Small intestine (tissue), 7 donors: ENCODE results near the gene TYMS. TPM values are rescaled to one million over a fixed set of nuclear protein-coding genes. Genes with fewer than 3 reads are reported as not detected.

ENCODE experiments used
- DNase-seq, 2 donors: peaks; one replicate each; pipeline versions ENCODE4 v3.0.0 to v3.0.0-alpha.2; 2013
- FAIRE-seq: peaks from 2 replicates; lab custom pipeline; 2012; peaks lifted over from hg19 to GRCh38; lab: Jason Lieb, UNC
- H3K27ac ChIP-seq, 3 donors: one replicate each; pipeline ENCODE4 v1.5.1; 2013; ENCODE audit warnings: low read length in 2 of 3, mild to moderate bottlenecking in 2 of 3, control low read depth in 1 of 3, inconsistent platforms in 1 of 3, low read depth in 1 of 3, moderate library complexity in 1 of 3
- H3K27me3 ChIP-seq, 3 donors: one replicate each; pipeline ENCODE4 v1.6.1; 2013; ENCODE audit warnings: low read length in 3 of 3, inconsistent platforms in 1 of 3; ENCODE audit not compliant: control insufficient read depth in 3 of 3, insufficient read depth in 3 of 3
- H3K36me3 ChIP-seq, 3 donors: one replicate each; pipeline ENCODE4 v1.6.1; 2013; ENCODE audit warnings: low read length in 3 of 3, inconsistent platforms in 1 of 3, low read depth in 1 of 3, mild to moderate bottlenecking in 1 of 3, moderate library complexity in 1 of 3; ENCODE audit not compliant: control insufficient read depth in 3 of 3, insufficient read depth in 2 of 3
- H3K4me1 ChIP-seq, 3 donors: one replicate each; pipeline ENCODE4 v1.6.1; 2013; ENCODE audit warnings: low read length in 2 of 3, inconsistent platforms in 1 of 3, low read depth in 1 of 3, mild to moderate bottlenecking in 1 of 3, moderate library complexity in 1 of 3; ENCODE audit not compliant: control insufficient read depth in 3 of 3, insufficient read depth in 2 of 3
- H3K4me3 ChIP-seq, 3 donors: one replicate each; pipeline ENCODE4 v1.5.1; 2013; ENCODE audit warnings: low read length in 3 of 3, control low read depth in 1 of 3, inconsistent platforms in 1 of 3, low read depth in 1 of 3, mild to moderate bottlenecking in 1 of 3, moderate library complexity in 1 of 3
- H3K9me3 ChIP-seq, 2 donors: one replicate each; pipeline ENCODE4 v1.6.1; 2013; ENCODE audit warnings: low read depth in 1 of 2, low read length in 1 of 2; ENCODE audit not compliant: control insufficient read depth in 2 of 2, insufficient read depth in 1 of 2
- WGBS, 3 donors: extraction: QIAGEN DNeasy Blood & Tissue Kit; methylation state at CpG; one replicate each; pipeline ENCODE4 v1.1.7; 2013; 5-methylcytosine and 5-hydroxymethylcytosine counted together
- polyA plus RNA-seq, 4 donors: library from polyadenylated mRNA; stranded (reverse) in 3 of 4; unstranded in 1 of 4; fragments of 200-250 nt in 3 of 4; fragments of 120-200 nt in 1 of 4; gene quantifications; one replicate each; pipeline versions ENCODE4 v1.2.1 to v1.2.3, GENCODE V29; 2013
- donor health status: healthy with polysubstance abuse.
- donor health status: control.
- donor health status: control.
- donor health status: Bipolar disorder and iron deficiency.
- donor health status: healthy.

The TYMS gene
- polyA plus RNA-seq, 4 donors: 6.2 to 74.6 (median 31.4) TPM

DNA sequence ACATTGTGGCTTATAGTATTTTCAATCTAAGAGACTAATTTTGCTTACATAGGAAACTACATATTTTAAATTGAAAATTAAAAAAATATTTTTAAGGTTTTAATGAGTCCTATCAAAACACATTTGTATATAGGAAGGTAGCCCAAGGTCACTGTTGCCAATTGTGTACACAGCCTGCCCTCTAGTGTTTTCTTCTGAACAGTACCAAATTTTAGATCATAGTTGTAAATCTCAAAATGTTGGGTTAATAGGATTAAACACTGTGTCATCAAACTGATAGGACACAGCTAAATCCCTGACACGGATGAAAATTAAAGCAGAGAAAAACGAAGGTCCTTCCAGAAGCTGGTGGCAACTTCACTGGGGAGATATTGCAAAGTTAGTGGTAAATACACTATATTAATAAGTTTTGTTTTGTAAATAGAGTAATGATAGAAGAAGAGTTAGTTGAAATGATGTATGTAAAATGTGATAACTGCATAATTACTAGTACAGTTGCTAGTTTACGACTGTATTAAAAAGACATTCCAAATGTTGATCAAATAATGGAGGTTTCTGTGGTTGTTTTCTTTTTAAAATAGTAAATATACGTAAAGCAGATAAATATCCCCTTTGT lies 41.0 kb upstream of the TYMS start:
- Histone ChIP-seq H3K27ac (no peak overlapping the region), H3K27me3 (peaks cover 0 to 4% (median 0%) of the 10 kb centered on the region in 3 donors), H3K4me3 (no peak overlapping the region), H3K9me3 (no peaks in the 10 kb centered on the region), H3K4me1 (no peaks in the 10 kb centered on the region), H3K36me3 (no peaks in the 10 kb centered on the region)
- FAIRE-seq (peak; percentile 5), DNase-seq (peak; percentile 25 to 33)
- WGBS, 3 donors: 32 to 36% (median 35%) methylated on average over 4 of the region's 4 CpGs

DNA sequence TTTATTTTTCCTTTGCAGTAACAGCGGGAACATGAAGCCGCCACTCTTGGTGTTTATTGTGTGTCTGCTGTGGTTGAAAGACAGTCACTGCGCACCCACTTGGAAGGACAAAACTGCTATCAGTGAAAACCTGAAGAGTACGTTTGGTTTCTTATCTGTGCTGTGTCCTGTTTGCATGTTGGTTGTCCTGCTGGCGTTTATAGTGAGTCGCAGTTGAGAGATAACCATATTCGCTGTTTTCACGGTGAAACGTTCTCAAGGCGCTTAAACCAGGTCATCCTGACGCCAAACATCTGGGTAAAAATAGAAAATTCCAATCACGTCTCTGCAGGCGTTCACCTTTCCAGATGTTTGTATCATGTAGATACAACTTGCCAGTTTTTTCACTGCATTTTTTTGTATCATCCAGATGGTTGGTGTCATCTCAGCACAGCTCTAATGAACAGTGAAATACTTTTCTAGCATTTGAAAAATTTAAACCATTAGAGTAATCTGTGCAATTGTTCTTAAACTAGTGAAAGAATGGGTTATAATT lies 39.4 kb upstream of the TYMS start:
- 53 to 70% (median 68%) methylated on average over 13 of the region's 13 CpGs for WGBS, 3 donors
- H3K4me3 ChIP-seq: no peak overlapping the region
- peaks cover 0 to 4% (median 0%) of the 10 kb centered on the region in 3 donors for H3K27me3 ChIP-seq
- DNase-seq (no peak), FAIRE-seq (no peak)
- H3K9me3 ChIP-seq: no peaks in the 10 kb centered on the region
- H3K36me3 ChIP-seq: no peaks in the 10 kb centered on the region
- no peak overlapping the region for H3K27ac ChIP-seq
- H3K4me1 ChIP-seq: no peaks in the 10 kb centered on the region

DNA sequence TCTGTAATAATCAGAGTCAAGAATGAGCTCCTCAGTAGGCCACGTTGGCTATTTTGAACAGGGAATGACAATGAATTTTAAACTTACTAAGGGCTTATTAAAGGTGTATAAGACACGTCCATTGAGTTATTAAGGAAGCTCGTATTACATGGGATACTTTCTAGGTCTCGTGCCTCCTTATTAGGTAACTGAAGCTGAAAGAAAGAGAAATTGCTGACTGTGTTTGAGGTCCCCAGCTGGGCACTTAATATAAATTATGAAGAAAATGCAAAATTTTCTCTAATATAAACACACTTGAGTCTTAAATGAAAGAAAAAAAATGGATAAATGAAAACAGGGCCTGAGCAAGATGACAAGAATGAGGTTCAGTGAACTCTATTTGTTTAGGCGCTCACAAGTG lies 38.8 kb upstream of the TYMS start:
- FAIRE-seq: no peak
- H3K4me1 ChIP-seq: no peaks in the 10 kb centered on the region
- WGBS, 3 donors: 79 to 86% (median 82%) methylated on average over 5 of the region's 5 CpGs
- no peak for DNase-seq
- H3K4me3 ChIP-seq: no peak overlapping the region
- peaks cover 0 to 4% (median 0%) of the 10 kb centered on the region in 3 donors for H3K27me3 ChIP-seq
- H3K27ac ChIP-seq: no peak overlapping the region
- H3K9me3 ChIP-seq: no peaks in the 10 kb centered on the region
- no peaks in the 10 kb centered on the region for H3K36me3 ChIP-seq

DNA sequence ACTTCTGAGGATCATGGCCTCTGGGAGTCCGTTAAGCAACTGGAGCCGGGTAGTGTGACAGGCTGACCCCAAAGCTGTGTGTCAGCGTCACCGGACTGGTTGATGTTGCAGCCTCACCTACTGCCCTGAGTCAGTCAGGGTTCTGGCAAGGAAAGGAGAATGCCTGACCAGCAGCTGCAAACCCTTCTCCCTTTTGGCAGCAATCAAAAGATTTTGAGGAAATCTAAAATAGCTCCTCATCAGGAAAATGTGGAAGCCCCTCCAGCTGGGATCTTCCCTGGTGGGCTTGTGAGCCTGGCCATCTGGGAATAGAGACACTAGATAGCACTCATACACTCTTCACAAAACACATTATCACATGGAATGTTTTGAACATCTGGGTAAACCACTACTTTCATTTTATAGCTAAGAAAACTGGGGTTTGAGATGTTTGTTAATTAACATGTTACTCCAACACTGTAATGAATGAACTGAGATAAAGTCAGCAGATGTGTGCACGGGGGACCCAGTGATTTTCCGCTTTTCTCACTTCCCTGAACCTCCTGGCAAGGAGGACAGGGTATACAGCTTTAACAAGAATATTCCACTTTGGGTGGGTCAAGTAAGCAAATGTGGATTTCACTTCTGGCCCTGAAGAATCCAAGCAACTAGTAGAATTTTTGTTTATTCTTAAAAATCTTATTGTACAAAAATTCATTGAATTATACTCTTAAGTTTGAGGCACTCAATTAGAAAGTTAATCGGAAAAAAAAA lies 36.0 kb upstream of the TYMS start:
- FAIRE-seq (no peak), DNase-seq (no peak)
- no peak overlapping the region for H3K27ac ChIP-seq
- H3K27me3 ChIP-seq: peaks cover 0 to 4% (median 0%) of the 10 kb centered on the region in 3 donors
- 49 to 64% (median 57%) methylated on average over 7 of the region's 7 CpGs for WGBS, 3 donors
- H3K9me3 ChIP-seq: no peaks in the 10 kb centered on the region
- H3K36me3 ChIP-seq: no peaks in the 10 kb centered on the region
- no peak overlapping the region for H3K4me3 ChIP-seq
- H3K4me1 ChIP-seq: no peaks in the 10 kb centered on the region

DNA sequence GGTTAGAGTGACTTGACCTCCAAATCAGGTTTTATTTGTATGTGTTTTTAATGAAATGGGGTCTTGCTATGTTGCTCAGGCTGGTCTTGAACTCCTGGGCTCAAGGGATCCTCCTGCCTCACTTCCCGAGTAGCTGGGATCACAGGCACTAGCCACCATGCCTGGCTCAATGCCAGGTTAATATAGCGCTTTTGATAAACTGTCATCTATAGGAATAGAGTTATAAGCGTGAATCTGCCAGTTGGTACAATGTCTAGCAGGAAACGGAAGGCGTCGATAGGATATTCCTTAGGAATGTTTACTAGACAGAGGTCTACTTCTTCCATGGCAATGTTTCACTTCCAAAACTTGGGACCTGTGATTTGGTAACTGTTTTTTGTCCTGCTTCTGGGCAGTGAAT lies 35.2 kb upstream of the TYMS start:
- no peaks in the 10 kb centered on the region for H3K4me1 ChIP-seq
- no peak overlapping the region for H3K4me3 ChIP-seq
- H3K36me3 ChIP-seq: no peaks in the 10 kb centered on the region
- DNase-seq (peak in 1 of 2 donors; percentile 25), FAIRE-seq (no peak)
- H3K9me3 ChIP-seq: no peaks in the 10 kb centered on the region
- 28 to 58% (median 35%) methylated on average over 6 of the region's 6 CpGs for WGBS, 3 donors
- H3K27me3 ChIP-seq: peaks cover 0 to 4% (median 0%) of the 10 kb centered on the region in 3 donors
- H3K27ac ChIP-seq: no peak overlapping the region

DNA sequence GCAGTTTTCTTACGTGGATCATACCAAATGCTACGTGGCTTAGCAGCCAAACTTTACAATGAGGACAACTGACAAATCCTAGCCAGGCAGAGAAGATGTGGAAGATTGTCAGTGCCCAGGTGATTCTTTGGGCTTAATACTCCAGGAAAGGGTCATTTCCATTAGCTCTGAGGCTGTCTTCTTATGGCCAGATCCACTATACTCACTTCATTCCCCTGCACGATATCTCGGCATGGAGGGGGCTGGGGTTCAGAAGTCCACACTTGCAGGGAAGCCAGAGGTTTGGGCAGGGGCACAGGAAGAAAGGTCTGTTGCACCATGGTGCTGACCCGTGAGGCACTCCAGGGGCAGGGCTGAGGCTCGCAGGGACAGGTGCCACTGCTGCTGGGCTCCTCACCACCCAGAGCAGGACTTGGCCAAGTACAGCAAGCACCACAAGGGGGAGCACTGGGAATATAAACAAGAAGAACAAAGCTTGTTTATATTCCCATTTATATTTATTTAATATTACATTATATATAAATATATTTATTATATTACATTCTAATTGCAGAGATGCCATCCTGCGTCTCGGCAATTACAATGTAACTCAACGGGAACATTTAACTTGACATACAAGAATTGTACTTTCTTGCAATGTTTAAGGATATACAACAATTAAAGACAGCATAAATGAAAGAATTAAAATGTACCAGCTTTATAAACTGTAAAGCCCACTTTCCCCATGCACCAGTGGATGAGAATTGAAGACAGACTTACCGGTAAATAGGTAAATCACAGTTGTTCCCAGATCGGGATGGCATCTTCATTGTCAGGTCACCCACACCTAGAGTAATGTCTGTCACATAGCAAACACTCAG lies 33.5 kb upstream of the TYMS start:
- no peak for FAIRE-seq
- 42 to 56% (median 51%) methylated on average over 11 of the region's 11 CpGs for WGBS, 3 donors

DNA sequence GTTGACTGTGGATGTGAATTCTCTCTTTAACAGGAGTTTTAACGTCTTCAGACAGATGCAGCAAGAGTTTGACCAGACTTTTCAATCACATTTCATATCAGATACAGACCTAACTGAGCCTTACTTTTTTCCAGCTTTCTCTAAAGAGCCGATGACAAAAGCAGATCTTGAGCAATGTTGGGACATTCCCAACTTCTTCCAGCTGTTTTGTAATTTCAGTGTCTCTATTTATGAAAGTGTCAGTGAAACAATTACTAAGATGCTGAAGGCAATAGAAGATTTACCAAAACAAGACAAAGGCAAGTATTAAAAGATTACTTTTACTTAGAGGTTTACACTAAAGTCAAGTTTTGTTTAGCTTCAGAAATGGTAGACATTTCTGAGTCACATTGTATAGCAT lies 30.2 kb upstream of the TYMS start:
- H3K27me3 ChIP-seq: peaks cover 0 to 2% (median 0%) of the 10 kb centered on the region in 3 donors
- H3K36me3 ChIP-seq: no peaks in the 10 kb centered on the region
- no peak for DNase-seq
- no peaks in the 10 kb centered on the region for H3K9me3 ChIP-seq
- H3K4me3 ChIP-seq: no peak overlapping the region
- H3K4me1 ChIP-seq: no peaks in the 10 kb centered on the region
- 68 to 75% (median 74%) methylated on average over 2 of the region's 2 CpGs for WGBS, 3 donors
- H3K27ac ChIP-seq: no peak overlapping the region
- FAIRE-seq: no peak

More for the DNA sequence above, 33.5 kb upstream of the TYMS start:
- no peaks in the 10 kb centered on the region for H3K4me1 ChIP-seq
- peak; percentile 73 to 79 for DNase-seq
- H3K36me3 ChIP-seq: no peaks in the 10 kb centered on the region
- no peaks in the 10 kb centered on the region for H3K9me3 ChIP-seq
- no peaks in the 10 kb centered on the region for H3K27me3 ChIP-seq
- H3K27ac ChIP-seq: no peak overlapping the region
- H3K4me3 ChIP-seq: no peak overlapping the region
